Left lung (tissue), 10 donors: ENCODE data around the gene ZNF846. TPM values are rescaled to one million over a fixed set of nuclear protein-coding genes. Genes with fewer than 3 reads are reported as not detected.
"Not testable (repeated sequence)": the region's sequence is repeated elsewhere in the genome, so short reads cannot be mapped to it uniquely, and the experiment has no call there.

Experiments used
- ATAC-seq: fragments of 200-7000 bp; cut with Tn5 transposase; one replicate; pipeline ENCODE4 v1.9.1; 2020; ENCODE audit warnings: moderate library complexity
- DNase-seq, 4 donors: peaks; one replicate each; pipeline ENCODE4 v3.0.0-alpha.2; 2013 to 2020
- H3K27ac ChIP-seq, 2 donors: fragments of 200-600 bp; sonication (generic) in 1 of 2; one replicate each; pipeline versions ENCODE4 v1.5.0 to v1.8.0; 2020 to 2021
- H3K27me3 ChIP-seq, 2 donors: fragments of 200-600 bp; sonication (generic) in 1 of 2; one replicate each; pipeline versions ENCODE4 v1.5.0 to v1.8.0; 2020 to 2021
- H3K36me3 ChIP-seq, 2 donors: fragments of 200-600 bp; sonication (generic) in 1 of 2; one replicate each; pipeline versions ENCODE4 v1.5.0 to v1.8.0; 2020 to 2021
- H3K4me1 ChIP-seq, 2 donors: fragments of 200-600 bp; one replicate each; pipeline ENCODE4 v1.8.0; 2021
- H3K4me3 ChIP-seq, 2 donors: fragments of 200-600 bp; sonication (generic) in 1 of 2; one replicate each; pipeline versions ENCODE4 v1.5.0 to v1.8.0; 2020 to 2021; ENCODE audit warnings: mild to moderate bottlenecking in 1 of 2
- H3K9me3 ChIP-seq, 2 donors: fragments of 200-600 bp; sonication (generic) in 1 of 2; one replicate each; pipeline versions ENCODE4 v1.5.0 to v1.8.0; 2020 to 2021
- CTCF ChIP-seq, 2 donors: fragments of 200-600 bp; sonication (generic) in 1 of 2; IDR thresholded peaks; one replicate each; pipeline versions ENCODE4 v1.5.0 to v1.8.0; 2021; ENCODE audit warnings: antibody characterized with exemption in 2 of 2
- intact Hi-C, 2 donors: fragments of 100-400 bp; cut with DNase I; formaldehyde crosslinking; loops; one replicate each; pipeline versions ENCODE4 v1.11.2 to v1.14.2; 2022
- polyA plus RNA-seq, 6 donors: library from polyadenylated mRNA; unstranded; fragments of 120-200 nt; gene quantifications; one replicate each; pipeline ENCODE4 v1.2.1, GENCODE V29; 2013; ENCODE audit not compliant: insufficient read length in 6 of 6
- total RNA-seq, 2 donors: library from RNA; stranded (reverse); fragmentation: NEBNext Ultra II Directional; extraction: Animal tissue kit (Norgen Biotek cat#: 25700); gene quantifications; one replicate each; pipeline ENCODE4 v1.2.1, GENCODE V29; 2021
- donor health status: DM: no; HTN: yes; CAD: no.
- donor health status: DM: no; HTN: no; CAD: no.

The ZNF846 gene
- total and polyA plus RNA-seq, 8 donors, result 13.2 to 46.2 (median 38.1) TPM

DNA sequence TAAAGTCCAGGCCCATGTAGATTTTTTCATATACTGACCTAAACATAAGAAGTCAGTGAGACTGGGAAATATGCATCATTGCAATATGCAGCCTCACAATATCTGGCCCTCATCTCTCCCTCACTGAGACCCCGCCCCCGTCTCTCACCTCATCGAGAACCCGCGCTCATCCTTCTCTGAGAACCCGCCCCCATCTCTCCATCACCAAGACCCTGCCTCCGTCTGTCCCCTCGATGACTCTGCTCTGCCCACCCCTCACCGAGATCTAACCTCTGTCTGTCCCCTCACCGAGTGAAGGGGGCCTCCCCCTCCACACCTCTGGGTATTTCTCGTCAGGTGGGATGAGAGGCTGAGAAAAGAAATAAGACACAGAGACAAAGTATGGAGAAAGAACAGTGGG is 20.5 kb upstream of the ZNF846 start:
- Histone ChIP-seq H3K9me3 (no peaks in the 10 kb centered on the region), H3K36me3 (no peaks in the 10 kb centered on the region), H3K4me1 (peaks cover 7 to 20% of the 10 kb centered on the region in 2 donors), H3K27me3 (no peaks in the 10 kb centered on the region), H3K27ac (no peak overlapping the region), H3K4me3 (no peak overlapping the region)
- intact Hi-C loops, result no loop called here
- ATAC-seq, result no peak
- no peak for TF ChIP-seq CTCF (IDR thresholded peaks at IDR 0.05)
- DNase-seq, result no peak

- DNase-seq, H3K27ac ChIP-seq, ATAC-seq, H3K27me3 ChIP-seq, H3K4me3 ChIP-seq, H3K9me3 ChIP-seq, H3K36me3 ChIP-seq, intact Hi-C loops: not testable (repeated sequence)
- H3K4me1 ChIP-seq, result peaks cover 7 to 21% of the 10 kb centered on the region in 2 donors
Measured at GRCh38 chr19:9788604-9789003, 20.1 kb upstream of the ZNF846 start.

DNA sequence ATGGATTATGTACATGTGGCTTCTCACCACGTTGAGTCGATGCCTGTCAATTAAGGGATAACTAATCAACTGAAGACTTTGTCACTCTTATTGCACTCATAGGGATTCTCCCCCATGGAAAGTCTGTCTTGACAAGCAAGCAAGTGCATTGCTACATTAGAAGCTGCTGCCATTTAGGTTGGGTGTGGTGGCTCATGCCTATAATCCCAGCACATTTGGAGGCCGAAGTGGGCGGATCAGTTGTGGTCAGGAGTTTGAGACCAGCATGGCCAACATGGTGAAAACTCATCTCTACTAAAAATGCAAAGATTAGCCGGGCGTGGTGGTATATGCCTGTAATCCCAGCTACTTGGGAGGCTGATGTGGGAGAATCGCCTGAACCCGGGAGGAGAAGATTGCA is 18.3 kb upstream of the ZNF846 start:
- Histone ChIP-seq H3K27ac (peak overlapping the region; percentile 88 to 95), H3K4me1 (peaks cover 7 to 21% of the 10 kb centered on the region in 2 donors), H3K4me3 (peak overlapping the region in 1 of 2 donors; percentile 63), H3K36me3 (no peaks in the 10 kb centered on the region), H3K9me3 (no peaks in the 10 kb centered on the region), H3K27me3 (no peaks in the 10 kb centered on the region)
- TF ChIP-seq CTCF (IDR thresholded peaks at IDR 0.05), result no peak
- intact Hi-C loops, result no loop called here
- DNase-seq (no peak), ATAC-seq (no peak)

GRCh38 chr19:9786342-9786741 is 17.8 kb upstream of the ZNF846 start:
- Histone ChIP-seq H3K27me3 (no peaks in the 10 kb centered on the region), H3K4me3 (peak overlapping the region; percentile 43 to 63), H3K9me3 (no peaks in the 10 kb centered on the region), H3K4me1 (peaks cover 7 to 21% of the 10 kb centered on the region in 2 donors), H3K27ac (peak overlapping the region; percentile 88 to 95), H3K36me3 (no peaks in the 10 kb centered on the region)
- intact Hi-C loops, result no loop called here
- TF ChIP-seq CTCF (IDR thresholded peaks at IDR 0.05), result no peak
- DNase-seq, result peak in 1 of 4 donors; percentile 47
- no peak for ATAC-seq

DNA sequence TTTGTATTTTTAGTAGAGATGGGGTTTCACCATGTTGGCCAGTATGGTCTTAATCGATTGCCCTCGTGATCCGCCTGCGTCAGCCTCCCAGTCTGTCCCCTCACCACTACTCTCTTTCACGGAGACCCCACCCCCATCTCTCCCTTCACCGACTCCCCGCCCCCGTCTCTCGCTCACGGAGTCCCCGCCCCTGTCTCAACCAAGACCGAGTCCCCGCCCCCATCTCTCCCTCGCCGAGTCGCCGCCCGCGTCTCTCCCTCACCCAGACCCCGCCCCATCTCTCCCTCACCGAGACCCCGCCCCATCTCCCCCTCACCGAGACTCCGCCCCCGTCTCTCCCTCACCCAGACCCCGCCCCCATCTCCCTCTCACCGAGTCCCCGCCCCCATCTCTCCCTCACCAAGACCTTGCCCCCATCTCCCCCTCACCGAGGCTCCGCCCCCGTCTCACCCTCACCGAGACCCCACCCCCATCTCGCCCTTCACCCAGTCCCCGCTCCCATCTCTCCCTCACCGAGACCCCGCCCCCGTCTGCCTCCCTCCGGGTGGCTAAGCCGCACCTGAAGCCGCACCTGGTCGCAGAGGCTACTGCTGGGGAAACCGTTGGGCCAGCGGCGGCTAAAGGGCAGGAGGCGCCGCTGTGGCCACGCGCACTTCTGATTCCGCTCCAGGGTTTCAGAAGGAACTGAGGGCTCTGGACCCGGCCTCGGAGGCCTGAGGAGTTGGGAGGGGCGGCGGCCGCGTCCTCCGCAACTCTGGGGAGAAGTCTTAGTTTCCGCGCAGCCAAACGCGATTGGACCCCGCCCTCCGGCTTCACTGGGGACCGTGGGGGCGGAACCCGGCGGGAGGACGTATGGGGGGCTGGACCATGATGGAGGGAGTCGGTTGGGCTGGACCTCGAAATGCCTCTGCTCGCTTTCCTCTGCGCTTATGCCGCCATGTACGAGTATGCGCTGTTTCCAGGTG is 17.1 kb upstream of the ZNF846 start:
- H3K27ac ChIP-seq, result peak overlapping the region; percentile 88 to 95
- no peaks in the 10 kb centered on the region for H3K27me3 ChIP-seq
- peak; percentile 93 for ATAC-seq
- H3K9me3 ChIP-seq, result no peaks in the 10 kb centered on the region
- peak overlapping the region; percentile 43 to 63 for H3K4me3 ChIP-seq
- intact Hi-C loops, result no loop called here
- H3K36me3 ChIP-seq, result no peaks in the 10 kb centered on the region
- peaks cover 7 to 21% of the 10 kb centered on the region in 2 donors for H3K4me1 ChIP-seq
- peak; percentile 97 to 99 (median 98) for DNase-seq
- TF ChIP-seq CTCF (IDR thresholded peaks at IDR 0.05), result no peak

GRCh38 chr19:9784163-9784496 is 15.6 kb upstream of the ZNF846 start:
- H3K27me3 ChIP-seq, H3K36me3 ChIP-seq, ATAC-seq, DNase-seq, H3K9me3 ChIP-seq, intact Hi-C loops, H3K4me3 ChIP-seq: not testable (repeated sequence)
- Histone ChIP-seq H3K4me1 (peaks cover 7 to 21% of the 10 kb centered on the region in 2 donors), H3K27ac (peak overlapping the region in 1 of 2 donors; percentile 95)
